Loucy (cell line): ENCODE measurements around the gene LAMC1.
"Not testable (repeated sequence)": the region's sequence is repeated elsewhere in the genome, so short reads cannot be mapped to it uniquely, and the experiment has no call there.

Experiments used
- CTCF ChIP-seq: fragments of 200-600 bp; sonication (generic); conservative IDR thresholded peaks from 2 replicates; pipeline ENCODE4 v1.5.1; 2014; ENCODE audit warnings: mild to moderate bottlenecking, antibody characterized with exemption, low read length
- EZH2phosphoT487 ChIP-seq: fragments of 200-600 bp; IDR thresholded peaks from 2 replicates; pipeline ENCODE4 v1.6.1; 2018; ENCODE audit warnings: antibody characterized with exemption, mild to moderate bottlenecking, moderate library complexity, borderline replicate concordance

DNA sequence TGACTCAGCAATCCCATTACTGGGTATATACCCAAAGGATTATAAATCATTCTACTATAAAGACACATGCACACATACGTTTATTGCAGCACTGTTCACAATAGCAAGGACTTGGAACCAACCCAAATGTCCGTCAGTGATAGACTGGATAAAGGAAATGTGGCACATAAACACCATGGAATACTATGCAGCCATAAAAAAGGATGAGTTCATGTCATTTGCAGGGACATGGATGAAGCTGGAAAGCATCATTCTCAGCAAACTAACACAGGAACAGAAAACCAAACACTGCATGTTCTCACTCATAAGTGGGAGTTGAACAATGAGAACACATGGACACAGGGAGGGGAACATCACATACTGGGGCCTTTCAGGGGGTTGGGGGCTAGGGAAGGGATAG is 43.2 kb downstream of the LAMC1 start:
- not testable (repeated sequence) for TF ChIP-seq CTCF, EZH2phosphoT487
